GM12891 (cell line): ENCODE data around the gene JAZF1.
A peak's percentile ranks its signal among the peaks of the same experiment; 100 is the strongest.
"Not testable (repeated sequence)": the region's sequence is repeated elsewhere in the genome, so short reads cannot be mapped to it uniquely, and the experiment has no call there.

Experiments
- DNase-seq: peaks from one replicate; pipeline ENCODE4 v3.0.0; 2011; ENCODE audit warnings: low spot score; ENCODE audit not compliant: insufficient read length
- FAIRE-seq: peaks from 2 replicates; lab custom pipeline; 2011; peaks lifted over from hg19 to GRCh38; lab: Jason Lieb, UNC
- PAX5 ChIP-seq: IDR thresholded peaks from 2 replicates; pipeline ENCODE4 v1.6.1; 2011; ENCODE audit warnings: low read length, moderate library complexity, mild to moderate bottlenecking; ENCODE audit not compliant: insufficient read depth, severe bottlenecking
- POLR2A ChIP-seq: IDR thresholded peaks from 2 replicates; pipeline ENCODE4 v1.6.1; 2011; ENCODE audit warnings: low read depth, low read length, control low read depth
- POLR2AphosphoS5 ChIP-seq: IDR thresholded peaks from 2 replicates; pipeline ENCODE4 v1.6.1; 2011; ENCODE audit warnings: low read depth, low read length, control low read depth
- POU2F2 ChIP-seq: IDR thresholded peaks from 2 replicates; pipeline ENCODE4 v1.6.1; 2011; ENCODE audit warnings: low read depth, mild to moderate bottlenecking, control low read depth, low read length, moderate library complexity
- SPI1 ChIP-seq: IDR thresholded peaks from 2 replicates; pipeline ENCODE4 v1.6.1; 2011; ENCODE audit warnings: low read depth, low read length, control low read depth
- TAF1 ChIP-seq: IDR thresholded peaks from 2 replicates; pipeline ENCODE4 v1.6.1; 2011; ENCODE audit warnings: low read depth, low read length, control low read depth

JAZF1 gene

DNA sequence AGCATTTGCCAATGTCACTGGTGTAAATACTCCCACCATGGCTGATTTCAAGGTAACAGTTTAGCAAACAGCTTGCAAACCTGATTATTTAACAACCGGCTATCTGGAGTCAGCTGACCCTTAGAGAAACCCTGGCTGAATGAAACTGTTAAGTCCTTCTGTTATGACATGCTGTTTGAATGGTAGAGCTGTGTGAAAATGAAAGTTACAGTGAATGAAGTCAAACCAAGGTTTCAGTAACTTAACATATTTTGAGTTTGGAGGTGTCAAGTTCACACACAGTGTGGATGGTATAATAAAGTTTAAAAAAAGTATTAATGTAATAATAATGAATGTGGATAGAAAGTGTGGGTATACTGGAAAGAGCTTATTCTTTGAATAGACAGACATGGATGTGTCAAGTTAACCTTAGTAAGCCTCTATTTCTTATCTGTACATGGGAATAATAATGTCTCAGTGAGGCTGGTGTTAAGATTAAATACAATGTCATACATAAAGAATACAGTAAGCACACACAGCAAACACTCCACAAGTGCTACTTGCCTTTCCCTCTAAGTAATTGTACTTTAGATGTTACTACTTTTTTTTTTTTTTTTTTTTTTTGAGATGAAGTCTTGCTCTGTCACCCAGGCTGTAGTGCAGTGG lies 290.3 kb downstream of the JAZF1 start:
- no peak for TF ChIP-seq TAF1
- no peak for TF ChIP-seq SPI1
- TF ChIP-seq POU2F2: no peak
- no peak for TF ChIP-seq POLR2A
- TF ChIP-seq PAX5: no peak
- TF ChIP-seq POLR2AphosphoS5: no peak
- FAIRE-seq: peak; percentile 93
- DNase-seq: peak; percentile 27

DNA sequence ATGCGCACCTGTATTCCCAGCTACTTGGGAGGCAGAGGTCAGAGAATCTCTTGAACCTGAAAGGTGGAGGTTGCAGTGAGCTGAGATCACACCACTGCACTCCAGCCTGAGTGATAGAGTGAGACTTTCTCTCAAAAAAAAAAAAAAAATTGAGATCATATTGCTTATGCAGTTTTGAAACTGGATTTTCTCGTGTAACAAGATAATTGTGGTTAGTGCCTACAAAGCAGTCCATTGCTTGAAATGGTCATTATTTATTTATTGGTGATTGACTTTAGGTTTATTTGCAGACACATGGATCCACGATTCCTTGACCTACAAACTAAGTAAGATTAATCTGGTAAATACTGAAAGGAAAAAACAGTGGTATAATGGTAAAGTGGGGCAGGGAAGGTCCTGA lies 290.8 kb downstream of the JAZF1 start:
- FAIRE-seq (no peak), DNase-seq (no peak)
- TF ChIP-seq TAF1 (no peak), POLR2A (no peak), SPI1 (no peak), POLR2AphosphoS5 (no peak), PAX5 (no peak), POU2F2 (no peak)

DNA sequence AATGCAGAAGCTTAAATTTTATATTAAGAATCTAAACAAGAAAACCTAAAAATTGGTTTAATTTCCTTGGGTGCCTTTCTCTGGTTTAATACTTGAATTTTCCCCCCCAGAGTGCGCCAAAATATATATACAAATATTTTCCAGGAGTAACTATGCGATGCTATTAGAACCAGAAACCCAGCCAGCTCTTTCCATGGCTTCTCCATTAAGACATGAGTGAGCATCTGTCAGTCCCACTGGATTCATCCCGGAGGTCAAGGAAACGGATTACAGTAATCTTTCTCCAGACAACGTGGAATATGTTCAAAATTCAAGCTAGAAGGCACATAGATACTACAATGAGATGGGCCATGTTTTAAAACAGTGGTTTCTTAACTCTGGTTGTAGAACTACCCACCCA lies 291.9 kb downstream of the JAZF1 start:
- FAIRE-seq: no peak
- no peak for TF ChIP-seq TAF1
- no peak for TF ChIP-seq POLR2AphosphoS5
- no peak for TF ChIP-seq POU2F2
- TF ChIP-seq SPI1: no peak
- no peak for TF ChIP-seq PAX5
- TF ChIP-seq POLR2A: no peak
- no peak for DNase-seq

DNA sequence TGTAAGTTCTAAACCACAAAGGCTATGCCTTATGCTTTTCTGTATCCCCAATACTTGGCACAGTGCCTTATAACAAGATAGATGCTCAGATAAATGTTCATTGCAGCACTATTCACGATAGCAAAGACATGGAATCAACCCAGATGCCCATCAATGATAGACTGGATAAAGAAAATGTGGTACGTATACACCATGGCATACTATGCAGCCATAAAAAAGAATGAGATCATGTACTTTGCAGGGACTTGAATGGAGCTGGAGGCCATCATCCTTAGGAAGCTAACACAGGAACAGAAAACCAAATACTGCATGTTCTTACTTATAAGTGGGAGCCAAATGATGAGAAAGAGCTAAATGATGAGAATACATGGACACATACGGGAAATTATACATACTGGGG lies 293.9 kb downstream of the JAZF1 start:
- not testable (repeated sequence) for FAIRE-seq, DNase-seq

DNA sequence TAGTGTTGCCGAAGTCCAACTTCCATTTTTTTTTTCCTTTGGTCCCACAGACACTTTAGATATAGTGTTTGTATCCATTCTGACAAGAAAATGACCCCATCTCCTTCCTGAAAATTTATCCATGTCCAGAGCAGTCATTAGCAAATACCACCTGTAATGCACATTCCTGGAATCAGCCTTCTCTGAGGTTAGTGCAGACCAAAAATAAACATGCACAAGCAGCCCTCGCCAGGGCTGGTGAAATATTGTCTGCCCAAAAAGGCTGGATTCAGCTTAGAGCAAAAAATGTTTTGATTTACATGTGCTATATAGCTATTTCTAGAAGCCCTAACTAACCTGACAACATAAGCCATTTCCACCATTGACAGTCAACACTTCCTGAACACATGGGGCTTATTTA lies 294.9 kb downstream of the JAZF1 start:
- no peak for DNase-seq
- FAIRE-seq: no peak
- no peak for TF ChIP-seq TAF1
- TF ChIP-seq POLR2A: no peak
- no peak for TF ChIP-seq PAX5
- no peak for TF ChIP-seq POU2F2
- TF ChIP-seq SPI1: no peak
- TF ChIP-seq POLR2AphosphoS5: no peak

DNA sequence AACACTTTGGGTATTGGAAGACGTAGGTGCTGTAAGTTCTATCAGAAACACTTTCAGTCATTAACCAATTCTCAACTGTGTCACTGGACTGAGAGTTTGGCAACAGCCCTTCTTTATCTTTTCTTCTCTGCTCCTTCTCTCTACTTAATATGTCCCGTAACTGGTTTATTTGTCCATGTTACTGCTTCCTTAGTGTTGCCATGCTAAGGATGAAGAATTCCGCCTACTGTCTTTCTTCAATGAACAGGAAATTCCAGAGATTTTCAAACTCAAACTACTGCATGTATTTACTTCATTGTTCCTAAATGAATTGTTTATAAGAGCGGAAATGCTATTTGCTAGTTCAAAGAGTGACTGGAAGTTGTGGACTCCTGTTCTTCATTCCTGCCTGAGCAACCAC lies 296.9 kb downstream of the JAZF1 start:
- TF ChIP-seq SPI1 (no peak), POLR2A (no peak), POLR2AphosphoS5 (no peak), POU2F2 (no peak), TAF1 (no peak), PAX5 (no peak)
- DNase-seq: no peak
- FAIRE-seq: no peak

DNA sequence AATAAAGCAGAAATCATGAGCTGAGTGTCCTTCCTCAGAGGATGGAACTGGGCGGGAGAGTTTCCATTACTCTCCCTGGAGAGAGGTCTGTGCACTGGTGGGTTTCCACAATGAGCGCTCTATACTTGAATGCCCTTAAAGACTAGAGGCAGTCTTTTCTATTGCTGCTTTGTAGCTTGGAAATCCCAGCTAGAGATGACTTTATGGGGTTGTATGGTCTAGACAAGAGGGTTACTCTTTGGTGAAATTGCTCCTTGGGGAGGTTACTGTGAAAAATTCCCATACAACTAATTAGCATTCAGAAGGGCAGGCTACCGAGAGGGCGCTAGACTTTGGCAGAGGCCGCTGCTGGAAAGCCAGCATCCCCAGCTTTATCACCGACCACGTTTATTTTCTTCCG lies 303.8 kb downstream of the JAZF1 start:
- DNase-seq: no peak
- TF ChIP-seq SPI1 (no peak), PAX5 (no peak), POLR2A (no peak), TAF1 (no peak), POLR2AphosphoS5 (no peak), POU2F2 (no peak)
- FAIRE-seq: no peak

DNA sequence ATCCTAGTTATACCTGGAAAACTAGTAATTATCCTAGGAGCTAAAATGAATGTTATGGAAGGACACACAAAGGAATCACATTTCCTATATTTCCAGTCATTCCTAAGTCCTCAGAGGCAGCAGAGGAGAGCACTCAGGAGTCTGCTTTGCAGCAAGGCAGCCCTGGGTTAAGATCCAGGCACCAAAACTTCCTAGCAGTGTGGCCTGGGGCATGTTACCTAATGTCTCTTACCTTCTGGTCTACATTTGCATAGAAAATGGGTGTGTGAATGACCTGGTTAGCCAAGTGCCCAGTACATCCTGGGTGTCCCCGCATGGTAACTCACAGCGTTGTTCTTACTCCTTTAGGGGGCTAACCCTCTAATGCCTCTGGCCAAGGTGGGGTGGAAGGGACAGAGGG lies 304.8 kb downstream of the JAZF1 start:
- FAIRE-seq: no peak
- no peak for DNase-seq
- TF ChIP-seq SPI1 (no peak), TAF1 (no peak), PAX5 (no peak), POLR2AphosphoS5 (no peak), POLR2A (no peak), POU2F2 (no peak)

DNA sequence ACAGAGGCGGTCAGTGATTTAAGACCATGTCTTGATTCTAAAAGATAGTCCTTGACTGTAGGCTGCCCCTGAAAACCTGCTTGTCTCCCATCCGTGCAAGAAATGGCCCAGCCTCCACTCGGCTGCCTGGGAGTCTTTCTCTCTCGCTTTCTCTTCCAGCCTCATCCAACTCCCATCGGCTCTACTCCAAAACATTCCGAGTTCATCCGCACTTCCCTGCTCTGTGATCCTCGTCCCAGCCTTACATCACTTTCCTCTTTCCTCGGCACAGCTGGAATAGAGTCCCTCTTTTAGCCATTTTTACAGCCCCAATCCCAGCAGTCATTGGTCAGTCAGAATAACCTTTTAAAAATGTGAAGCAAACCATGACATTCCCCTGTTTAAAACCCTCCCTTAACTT lies 305.5 kb downstream of the JAZF1 start:
- FAIRE-seq: no peak
- no peak for DNase-seq
- TF ChIP-seq POU2F2: no peak
- no peak for TF ChIP-seq PAX5
- no peak for TF ChIP-seq SPI1
- no peak for TF ChIP-seq POLR2AphosphoS5
- TF ChIP-seq TAF1: no peak
- no peak for TF ChIP-seq POLR2A

DNA sequence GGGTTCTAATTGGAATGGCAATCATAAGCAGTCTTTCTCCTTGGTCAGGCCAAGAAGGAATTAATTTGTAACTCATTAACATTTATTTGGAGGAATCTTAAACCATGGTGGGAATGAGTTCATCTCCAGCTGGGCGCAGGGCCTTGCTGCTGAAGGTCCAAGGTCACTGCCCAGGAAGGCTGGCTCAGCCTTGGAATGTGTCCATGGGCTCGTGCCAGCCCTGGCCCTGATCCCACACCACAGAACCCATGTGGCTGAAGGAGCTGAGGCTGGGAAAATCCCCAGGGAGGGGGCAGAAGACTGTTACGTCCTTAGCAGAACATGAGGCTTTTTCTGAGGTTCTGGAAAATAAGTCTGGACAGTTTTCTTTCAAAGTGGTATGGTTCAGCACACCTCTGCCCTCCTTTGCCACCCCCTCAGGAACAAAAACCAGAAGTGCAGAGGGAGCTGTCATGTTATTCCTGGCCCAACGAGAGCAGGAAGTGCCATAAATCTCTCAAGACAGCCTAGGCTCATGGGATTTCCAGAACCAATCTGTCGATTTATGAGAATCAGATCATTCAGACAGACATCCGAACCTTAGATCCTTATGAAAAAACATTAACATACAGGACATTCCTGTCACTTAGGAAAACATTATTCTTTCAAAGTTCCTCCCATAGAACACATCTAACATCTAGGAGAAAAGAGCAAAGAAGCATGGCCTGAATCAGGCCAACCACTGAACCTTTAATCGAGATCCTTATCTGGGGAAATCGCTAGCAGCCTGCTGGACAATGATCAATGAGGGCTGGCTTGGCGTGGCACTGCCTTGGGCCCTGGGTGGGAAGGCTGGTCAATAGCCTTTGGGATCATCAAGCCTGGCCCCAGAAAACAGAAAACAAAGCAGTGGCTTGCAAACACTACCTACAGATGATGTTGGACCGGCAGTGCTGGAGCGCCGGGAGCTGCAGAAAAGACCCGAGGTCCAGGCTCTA lies 306.3 kb downstream of the JAZF1 start:
- no peak for FAIRE-seq

More for the DNA sequence above, 306.3 kb downstream of the JAZF1 start:
- no peak for DNase-seq
- TF ChIP-seq SPI1 (no peak), PAX5 (no peak), POLR2A (no peak), TAF1 (no peak), POU2F2 (no peak), POLR2AphosphoS5 (no peak)
